ENCODE data around the gene LAMC3. TPM values are rescaled to one million over a fixed set of nuclear protein-coding genes. Genes with fewer than 3 reads are reported as not detected.

Gene LAMC3
- total RNA-seq, 1 experiment from 2014 or later: not detected

DNA sequence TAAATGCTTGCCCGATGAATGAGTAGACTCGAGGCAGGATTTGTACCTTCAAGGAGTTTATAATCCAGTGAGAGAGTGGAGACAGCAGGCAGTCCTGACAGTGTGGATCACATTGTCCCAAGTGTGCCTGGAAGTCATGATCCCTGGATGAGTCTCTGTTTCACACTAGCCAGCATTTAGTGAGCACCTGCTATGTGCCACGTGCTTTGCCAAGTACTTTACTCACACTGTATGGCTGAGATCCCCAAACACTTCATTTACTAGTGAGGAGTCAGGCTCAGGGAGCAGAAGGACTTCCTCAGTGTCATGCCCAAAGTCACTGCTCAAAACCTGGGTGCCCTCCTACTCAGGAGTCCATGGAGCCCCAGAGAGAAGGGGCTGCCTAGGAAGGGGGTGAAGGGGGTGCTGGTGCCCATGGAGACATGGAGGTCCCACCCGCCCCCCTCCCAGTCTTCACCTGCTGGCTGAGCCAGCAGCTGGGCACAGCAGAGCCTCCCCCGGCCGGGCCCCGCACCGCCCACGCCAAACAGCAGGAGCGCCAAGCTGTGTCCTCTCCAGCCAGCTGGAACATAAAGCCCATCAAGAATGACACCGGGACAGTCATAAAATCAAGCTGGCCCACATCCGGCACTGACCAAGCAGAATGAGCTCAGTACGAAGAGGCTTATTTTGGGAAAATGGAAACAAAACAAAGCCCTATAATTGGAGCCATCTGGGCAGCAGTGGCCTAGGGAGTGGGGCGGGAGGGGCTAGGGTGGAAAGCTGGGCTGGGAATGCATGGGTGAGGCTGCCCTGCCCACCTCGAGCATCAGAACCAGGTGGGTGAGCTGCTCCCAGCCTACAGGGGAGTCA, 10.6 kb downstream of the LAMC3 start:
- H3K4me1 ChIP-seq: no peaks in the 10 kb centered on the region
- H3K36me3 ChIP-seq: no peaks in the 10 kb centered on the region
- DNase-seq: no peak
- no peak overlapping the region for H3K4me3 ChIP-seq
- no peak overlapping the region for H3K27ac ChIP-seq
- H3K9me3 ChIP-seq (replicated peaks): no peaks in the 10 kb centered on the region
- H3K27me3 ChIP-seq: peaks cover 7% of the 10 kb centered on the region

DNA sequence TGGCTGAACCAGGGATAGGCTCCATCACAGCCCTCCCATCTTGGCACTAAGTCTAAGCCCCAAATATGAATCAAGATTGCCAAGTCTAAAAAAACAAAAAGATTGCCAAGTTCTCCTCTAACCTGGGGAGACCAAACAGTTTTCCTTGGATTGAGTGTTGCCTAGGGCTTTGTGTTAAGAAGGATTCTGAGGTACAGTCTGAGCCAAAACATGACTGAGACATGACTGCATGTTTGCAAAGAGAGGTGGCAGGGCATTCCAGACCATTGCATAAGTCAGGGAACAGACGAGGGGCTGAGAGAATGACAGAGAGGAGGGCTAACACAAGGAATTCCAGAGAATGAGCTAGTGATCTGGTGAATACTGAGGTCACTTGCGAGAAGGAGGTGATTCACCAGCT, 11.4 kb downstream of the LAMC3 start:
- H3K4me1 ChIP-seq: no peaks in the 10 kb centered on the region
- H3K27ac ChIP-seq: no peak overlapping the region
- peaks cover 7% of the 10 kb centered on the region for H3K27me3 ChIP-seq
- no peaks in the 10 kb centered on the region for H3K9me3 ChIP-seq (replicated peaks)
- H3K36me3 ChIP-seq: no peaks in the 10 kb centered on the region
- DNase-seq: no peak
- H3K4me3 ChIP-seq: no peak overlapping the region

- H3K27me3 ChIP-seq: peaks cover 7% of the 10 kb centered on the region
- H3K9me3 ChIP-seq (replicated peaks): no peaks in the 10 kb centered on the region
- H3K27ac ChIP-seq: no peak overlapping the region
- no peak for DNase-seq
- no peaks in the 10 kb centered on the region for H3K4me1 ChIP-seq
- no peak overlapping the region for H3K4me3 ChIP-seq
- H3K36me3 ChIP-seq: no peaks in the 10 kb centered on the region
These were observed 11.9 kb downstream of the LAMC3 start for GRCh38 chr9:131020862-131021261.

- DNase-seq: no peak
- Histone ChIP-seq H3K36me3 (no peaks in the 10 kb centered on the region), H3K27ac (no peak overlapping the region), H3K4me1 (no peaks in the 10 kb centered on the region), H3K9me3 (replicated peaks) (no peaks in the 10 kb centered on the region), H3K4me3 (no peak overlapping the region), H3K27me3 (peaks cover 7% of the 10 kb centered on the region)
These were observed 12.8 kb downstream of the LAMC3 start for GRCh38 chr9:131021785-131022184.

- Histone ChIP-seq H3K27me3 (peaks cover 9% of the 10 kb centered on the region), H3K4me1 (no peaks in the 10 kb centered on the region), H3K36me3 (no peaks in the 10 kb centered on the region), H3K4me3 (no peak overlapping the region), H3K9me3 (replicated peaks) (no peaks in the 10 kb centered on the region), H3K27ac (no peak overlapping the region)
- no peak for DNase-seq
These were observed 16.2 kb downstream of the LAMC3 start for GRCh38 chr9:131024978-131025868.

GRCh38 chr9:131025953-131026858, 17.2 kb downstream of the LAMC3 start:
- no peak overlapping the region for H3K4me3 ChIP-seq
- H3K27ac ChIP-seq: no peak overlapping the region
- no peak for DNase-seq
- no peaks in the 10 kb centered on the region for H3K36me3 ChIP-seq
- H3K4me1 ChIP-seq: no peaks in the 10 kb centered on the region
- H3K27me3 ChIP-seq: peaks cover 9% of the 10 kb centered on the region
- no peaks in the 10 kb centered on the region for H3K9me3 ChIP-seq (replicated peaks)

- Histone ChIP-seq H3K9me3 (replicated peaks) (no peaks in the 10 kb centered on the region), H3K4me3 (no peak overlapping the region), H3K27me3 (peaks cover 11% of the 10 kb centered on the region), H3K4me1 (no peaks in the 10 kb centered on the region), H3K27ac (no peak overlapping the region), H3K36me3 (no peaks in the 10 kb centered on the region)
- DNase-seq: no peak
These were observed 18.3 kb downstream of the LAMC3 start for GRCh38 chr9:131027048-131027871.

GRCh38 chr9:131027872-131028179, 18.9 kb downstream of the LAMC3 start:
- no peaks in the 10 kb centered on the region for H3K9me3 ChIP-seq (replicated peaks)
- H3K27ac ChIP-seq: no peak overlapping the region
- peaks cover 11% of the 10 kb centered on the region for H3K27me3 ChIP-seq
- no peaks in the 10 kb centered on the region for H3K36me3 ChIP-seq
- no peak overlapping the region for H3K4me3 ChIP-seq
- DNase-seq: no peak
- H3K4me1 ChIP-seq: no peaks in the 10 kb centered on the region

GRCh38 chr9:131028221-131028884, 19.4 kb downstream of the LAMC3 start:
- no peak overlapping the region for H3K27ac ChIP-seq
- H3K27me3 ChIP-seq: peaks cover 14% of the 10 kb centered on the region
- H3K36me3 ChIP-seq: no peaks in the 10 kb centered on the region
- no peaks in the 10 kb centered on the region for H3K9me3 ChIP-seq (replicated peaks)
- H3K4me1 ChIP-seq: no peaks in the 10 kb centered on the region
- no peak for DNase-seq
- no peak overlapping the region for H3K4me3 ChIP-seq

DNA sequence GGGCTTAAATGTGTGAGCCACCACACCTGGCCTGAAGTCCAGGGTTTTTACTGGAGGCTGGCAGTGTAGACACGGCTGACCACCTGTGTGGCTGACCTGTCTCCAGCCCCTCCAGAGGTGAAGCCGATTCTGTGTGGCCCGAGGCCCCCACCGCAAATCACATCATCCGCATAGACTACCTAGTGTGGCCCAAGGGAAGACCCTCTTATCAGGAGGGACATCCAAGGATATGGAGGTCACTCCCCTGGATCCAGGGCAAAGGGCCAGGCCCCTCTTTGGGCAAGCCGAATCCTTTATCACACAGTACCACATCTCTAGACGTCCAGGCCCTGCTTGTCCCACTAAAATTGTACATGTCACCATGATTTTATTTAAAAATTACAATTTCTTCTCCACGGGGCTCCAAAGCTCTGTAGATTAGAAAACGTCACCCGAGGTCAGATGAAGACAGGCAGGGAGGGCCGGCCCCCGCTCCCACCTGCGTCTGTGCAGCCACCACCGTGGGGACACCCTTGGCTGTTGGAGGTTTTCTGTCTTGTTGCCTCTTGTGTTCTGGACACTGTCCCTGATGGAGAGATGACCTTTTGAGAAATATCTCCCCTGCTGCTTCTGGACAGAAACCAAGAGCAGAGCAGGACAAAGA, 20.1 kb downstream of the LAMC3 start:
- Histone ChIP-seq H3K36me3 (no peaks in the 10 kb centered on the region), H3K4me1 (no peaks in the 10 kb centered on the region), H3K27me3 (peaks cover 14% of the 10 kb centered on the region), H3K27ac (no peak overlapping the region), H3K9me3 (replicated peaks) (no peaks in the 10 kb centered on the region), H3K4me3 (no peak overlapping the region)
- DNase-seq: no peak

GRCh38 chr9:131029574-131029952, 20.6 kb downstream of the LAMC3 start:
- Histone ChIP-seq H3K9me3 (replicated peaks) (no peaks in the 10 kb centered on the region), H3K4me3 (no peak overlapping the region), H3K27ac (no peak overlapping the region), H3K36me3 (no peaks in the 10 kb centered on the region), H3K27me3 (peaks cover 14% of the 10 kb centered on the region), H3K4me1 (no peaks in the 10 kb centered on the region)
- no peak for DNase-seq

GRCh38 chr9:131030239-131031004, 21.4 kb downstream of the LAMC3 start:
- H3K36me3 ChIP-seq: no peaks in the 10 kb centered on the region
- H3K27me3 ChIP-seq: peaks cover 19% of the 10 kb centered on the region
- H3K9me3 ChIP-seq (replicated peaks): no peaks in the 10 kb centered on the region
- H3K4me1 ChIP-seq: no peaks in the 10 kb centered on the region
- no peak overlapping the region for H3K4me3 ChIP-seq
- no peak for DNase-seq
- H3K27ac ChIP-seq: no peak overlapping the region
